ENCODE data around the gene EEPD1.

GRCh38 chr7:36202398-36202797 is 49.3 kb downstream of the EEPD1 start:
- TF ChIP-seq CTCF (IDR thresholded peaks at IDR 0.05) = no peak
- TF ChIP-seq POLR2A (IDR thresholded peaks at IDR 0.05) = no peak

Measured in thyroid gland (tissue), 4 donors.